GM18526 (cell line): ENCODE results near the gene RNF145.

Source experiments
- POLR2A ChIP-seq: IDR thresholded peaks from 3 replicates; pipeline ENCODE4 v1.6.1; 2011; ENCODE audit not compliant: insufficient read length; ENCODE audit errors: extremely low read depth

Gene RNF145

DNA sequence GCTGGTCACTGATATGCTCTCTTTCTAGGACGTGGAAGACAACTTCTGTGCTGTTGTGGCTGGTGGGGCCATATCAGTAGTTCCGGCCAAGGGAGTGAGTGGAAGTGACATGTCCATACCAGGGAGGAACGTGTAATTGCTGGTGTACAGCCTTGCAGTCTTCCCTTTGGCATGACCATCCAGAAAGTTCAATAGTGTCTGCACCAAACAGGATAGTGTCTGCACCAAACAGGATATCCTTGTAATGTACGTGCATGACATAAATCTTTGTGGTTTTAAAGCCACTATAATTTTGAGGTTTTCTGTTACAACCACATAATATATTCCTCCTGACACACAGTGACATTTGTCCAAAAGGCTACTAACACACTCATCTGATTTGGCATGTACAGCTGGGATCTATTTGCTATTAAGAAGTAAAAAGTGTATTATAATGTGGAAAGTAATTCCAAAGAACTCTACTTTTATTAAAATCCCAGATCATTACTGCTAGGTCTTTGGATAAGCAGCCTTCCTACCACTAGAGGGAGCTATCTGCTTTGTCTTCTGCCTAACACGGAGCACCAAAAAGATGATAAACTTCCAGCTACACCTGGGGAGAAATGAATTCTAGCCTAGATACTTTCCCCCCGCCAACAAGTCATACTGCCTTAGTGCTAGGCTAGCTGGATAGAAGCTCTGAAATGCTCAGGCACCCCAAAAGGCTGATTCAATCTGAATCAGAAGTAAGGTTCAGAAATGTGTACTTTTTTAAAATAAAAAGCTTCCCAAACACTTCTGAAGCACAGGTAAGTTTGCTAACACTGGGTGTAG, 52.7 kb downstream of the RNF145 start:
- TF ChIP-seq POLR2A, result no peak

DNA sequence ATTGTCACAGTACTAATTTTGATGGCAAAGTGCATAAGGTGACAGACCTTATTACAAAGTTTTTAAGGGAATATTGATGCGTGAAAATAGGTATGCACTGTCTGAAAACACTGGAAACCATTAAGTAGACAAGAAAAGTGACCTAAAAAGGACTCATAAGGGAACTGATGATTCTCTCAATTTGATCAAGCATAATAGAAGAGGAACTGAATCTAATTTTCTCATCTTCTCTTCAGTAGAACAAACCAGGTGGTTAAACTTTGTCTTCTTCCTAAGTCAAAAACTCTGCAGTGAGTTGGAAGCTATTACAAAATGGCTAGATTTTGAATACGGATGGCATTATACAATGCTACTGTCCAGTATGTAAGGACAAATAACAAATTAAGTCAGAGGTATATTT, 53.4 kb downstream of the RNF145 start:
- TF ChIP-seq POLR2A, result no peak

DNA sequence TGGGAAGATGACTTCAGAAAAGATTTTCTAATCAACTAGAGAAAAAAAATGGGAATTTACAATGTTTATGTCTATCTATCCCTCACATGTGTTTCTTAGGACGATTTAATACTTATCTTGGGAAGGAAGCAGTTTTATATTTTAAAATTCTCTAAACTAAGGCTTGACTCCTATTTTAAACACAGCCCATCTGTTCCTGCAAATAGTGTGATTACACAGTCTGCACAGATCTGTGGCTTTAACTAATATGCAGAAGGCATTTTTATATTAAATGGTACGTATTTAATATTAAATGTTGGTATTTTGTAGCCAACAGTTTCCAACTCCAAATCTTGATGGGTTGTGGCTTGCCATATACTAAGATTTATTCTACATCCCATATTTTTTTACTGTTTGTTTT, 56.5 kb downstream of the RNF145 start:
- no peak for TF ChIP-seq POLR2A

DNA sequence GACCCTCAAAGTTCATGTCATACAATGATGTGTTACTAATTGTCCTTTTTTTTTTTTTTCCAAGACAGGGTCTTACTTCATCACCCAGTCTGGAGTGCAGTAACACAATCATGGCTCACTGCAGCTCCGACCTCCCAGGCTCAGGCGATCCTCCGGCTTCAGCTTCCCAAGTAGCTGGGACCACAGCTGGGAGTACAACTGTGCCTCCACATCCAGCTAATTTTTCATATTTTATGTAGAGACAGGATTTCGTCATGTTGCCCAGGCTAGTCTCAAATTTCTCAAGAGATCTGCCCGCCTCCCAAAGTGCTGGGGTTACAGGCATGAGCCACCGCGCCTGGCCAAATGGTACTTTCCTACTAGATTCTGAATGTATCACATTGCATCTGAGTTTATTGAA, 60.3 kb downstream of the RNF145 start:
- no peak for TF ChIP-seq POLR2A

- no peak for TF ChIP-seq POLR2A
These were observed 61.4 kb downstream of the RNF145 start for GRCh38 chr5:159147976-159148375.

GRCh38 chr5:159146839-159147238, 62.5 kb downstream of the RNF145 start:
- no peak for TF ChIP-seq POLR2A

GRCh38 chr5:159139802-159140201, 69.6 kb downstream of the RNF145 start:
- TF ChIP-seq POLR2A, result no peak

- no peak for TF ChIP-seq POLR2A
These were observed 73.3 kb downstream of the RNF145 start for GRCh38 chr5:159135896-159136531.

GRCh38 chr5:159133041-159133741, 76.2 kb downstream of the RNF145 start:
- no peak for TF ChIP-seq POLR2A

DNA sequence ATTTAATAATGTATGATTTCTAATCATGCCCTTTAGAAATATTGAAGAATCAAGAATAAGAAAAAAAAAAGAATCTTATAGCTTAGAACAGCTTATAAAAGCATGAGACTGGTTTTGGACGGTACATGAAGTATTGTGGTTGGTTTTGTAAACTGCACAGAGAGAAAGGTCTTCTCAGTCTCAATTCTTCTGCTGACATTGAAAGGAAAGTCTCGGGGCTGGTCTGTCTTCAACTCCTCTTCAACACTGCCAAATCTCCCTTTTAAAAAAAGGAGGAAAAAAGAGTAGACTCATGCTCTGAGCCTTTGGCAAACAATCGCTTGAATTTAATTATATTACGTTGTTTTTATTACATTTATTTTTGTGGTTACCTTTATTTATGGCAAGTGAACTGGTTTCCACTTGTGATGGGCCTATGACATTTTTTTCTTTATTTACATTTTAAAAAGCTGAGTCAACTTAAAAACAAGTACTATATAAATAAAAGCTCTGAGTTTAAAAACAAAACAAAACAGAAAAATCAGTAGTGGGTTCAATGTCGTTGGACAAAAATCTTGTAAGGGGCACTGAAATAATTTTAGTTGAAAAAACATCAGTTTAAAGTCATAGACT, 76.8 kb downstream of the RNF145 start:
- TF ChIP-seq POLR2A, result no peak

- TF ChIP-seq POLR2A, result no peak
These were observed 77.4 kb downstream of the RNF145 start for GRCh38 chr5:159131951-159132350.

GRCh38 chr5:159130871-159131270, 78.5 kb downstream of the RNF145 start:
- TF ChIP-seq POLR2A, result no peak

DNA sequence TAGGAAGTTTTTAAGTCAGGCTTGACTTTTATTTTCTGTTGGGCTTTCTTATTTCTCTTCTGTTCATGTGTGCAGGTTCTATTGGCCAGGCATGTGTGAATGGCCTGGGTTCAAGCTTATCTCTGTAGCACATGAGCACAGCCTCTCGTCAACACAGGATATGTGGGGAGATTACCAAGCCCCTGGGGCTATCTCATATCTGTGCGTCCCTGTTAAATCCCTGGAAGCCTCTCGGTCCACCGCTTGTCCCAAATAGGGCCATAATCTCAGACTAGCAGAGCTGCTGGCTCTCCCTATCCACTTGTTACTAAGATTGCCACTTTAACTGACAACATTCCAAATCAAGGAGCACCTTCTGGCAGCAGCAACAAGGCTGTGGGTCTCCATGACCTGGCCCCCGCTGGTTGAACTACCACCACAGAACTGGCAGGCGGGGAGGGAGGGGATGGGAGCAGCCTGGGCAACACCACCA, 81.2 kb downstream of the RNF145 start:
- no peak for TF ChIP-seq POLR2A

GRCh38 chr5:159123700-159124099, 85.7 kb downstream of the RNF145 start:
- no peak for TF ChIP-seq POLR2A

DNA sequence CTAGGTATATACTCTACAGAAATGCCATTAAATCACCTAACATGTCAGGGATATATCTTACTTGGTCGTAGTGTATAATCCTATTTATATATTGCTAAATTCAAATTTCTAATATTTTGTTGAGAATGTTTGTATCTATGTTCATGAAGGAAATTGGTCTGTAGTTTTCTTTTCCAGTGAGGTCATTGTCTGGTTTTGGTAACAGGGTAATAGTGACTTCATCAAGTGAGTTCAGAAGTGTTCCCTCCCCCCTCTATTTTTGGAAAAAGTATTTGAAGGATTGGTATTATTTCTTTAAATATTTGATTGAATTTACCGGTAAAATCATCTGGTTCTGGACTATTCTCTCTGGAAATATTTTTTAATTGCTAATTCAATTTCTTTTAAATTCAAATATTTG, 86.2 kb downstream of the RNF145 start:
- TF ChIP-seq POLR2A, result no peak
